Measurements from ENCODE around the gene EFNA3. TPM values are rescaled to one million over a fixed set of nuclear protein-coding genes. Genes with fewer than 3 reads are reported as not detected.

The EFNA3 gene
- polyA plus RNA-seq, 6 donors from 2014 or later: 0.54 to 2.9 (median 2.1) TPM; not detected in 1

- H3K27ac Mint-ChIP-seq: peak overlapping the region in 1 of 6 donors; percentile 72
- ATAC-seq (ENCODE audit: low read depth in 2 of 2) (no peak), DNase-seq (no peak)
- no peaks in the 10 kb centered on the region for H3K9me3 Mint-ChIP-seq
- H3K27me3 Mint-ChIP-seq: peaks cover 9 to 25% (median 23%) of the 10 kb centered on the region in 3 donors
- peaks cover 45 to 53% (median 48%) of the 10 kb centered on the region in 3 donors for H3K4me1 Mint-ChIP-seq
- H3K4me3 Mint-ChIP-seq: peak overlapping the region in 5 of 8 donors; percentile 28 to 100 (median 95)
- peaks cover 0 to 7% of the 10 kb centered on the region in 2 donors for H3K36me3 Mint-ChIP-seq
Measured at GRCh38 chr1:155133799-155134281, 55.2 kb downstream of the EFNA3 start.

GRCh38 chr1:155134322-155134721 is 55.7 kb downstream of the EFNA3 start:
- peak overlapping the region in 7 of 8 donors; percentile 95 to 100 (median 98) for H3K4me3 Mint-ChIP-seq
- H3K27me3 Mint-ChIP-seq: peaks cover 9 to 20% (median 19%) of the 10 kb centered on the region in 3 donors
- DNase-seq (no peak), ATAC-seq (ENCODE audit: low read depth in 2 of 2) (no peak)
- H3K9me3 Mint-ChIP-seq: no peaks in the 10 kb centered on the region
- H3K4me1 Mint-ChIP-seq: peaks cover 41 to 53% (median 46%) of the 10 kb centered on the region in 3 donors
- peaks cover 0 to 7% of the 10 kb centered on the region in 2 donors for H3K36me3 Mint-ChIP-seq
- H3K27ac Mint-ChIP-seq: peak overlapping the region in 2 of 6 donors; percentile 72 to 99

- DNase-seq (no peak), ATAC-seq (ENCODE audit: low read depth in 2 of 2) (no peak)
- H3K27me3 Mint-ChIP-seq: peaks cover 5 to 14% (median 12%) of the 10 kb centered on the region in 3 donors
- no peaks in the 10 kb centered on the region for H3K9me3 Mint-ChIP-seq
- peak overlapping the region; percentile 95 to 100 (median 98) for H3K4me3 Mint-ChIP-seq
- H3K4me1 Mint-ChIP-seq: peaks cover 35 to 50% (median 45%) of the 10 kb centered on the region in 3 donors
- peak overlapping the region; percentile 99 to 100 (median 100) for H3K27ac Mint-ChIP-seq
- peaks cover 0 to 7% of the 10 kb centered on the region in 2 donors for H3K36me3 Mint-ChIP-seq
Measured at GRCh38 chr1:155134880-155135414, 56.3 kb downstream of the EFNA3 start.

GRCh38 chr1:155135415-155136028 is 56.9 kb downstream of the EFNA3 start, which contains the start of gene SLC50A1:
TSS of gene SLC50A1 (plus strand) at chr1:155135852. CDS start at chr1:155135912, 60 bp downstream.
- peaks cover 4 to 8% (median 7%) of the 10 kb centered on the region in 3 donors for H3K27me3 Mint-ChIP-seq
- peak within 1 kb of the TSS; percentile 95 to 100 (median 98) for H3K4me3 Mint-ChIP-seq
- ATAC-seq (ENCODE audit: low read depth in 2 of 2) (peak; percentile 79 to 82), DNase-seq (peak; percentile 93)
- H3K9me3 Mint-ChIP-seq: no peaks in the 10 kb centered on the region
- H3K27ac Mint-ChIP-seq: peak within 1 kb of the TSS; percentile 99 to 100 (median 100)
- peaks cover 0 to 7% of the 10 kb centered on the region in 2 donors for H3K36me3 Mint-ChIP-seq
- peaks cover 40 to 55% (median 51%) of the 10 kb centered on the region in 3 donors for H3K4me1 Mint-ChIP-seq

GRCh38 chr1:155136748-155137147 is 58.1 kb downstream of the EFNA3 start:
- peak overlapping the region; percentile 95 to 100 (median 98) for H3K4me3 Mint-ChIP-seq
- no peaks in the 10 kb centered on the region for H3K27me3 Mint-ChIP-seq
- H3K36me3 Mint-ChIP-seq: peaks cover 0 to 7% of the 10 kb centered on the region in 2 donors
- ATAC-seq (ENCODE audit: low read depth in 2 of 2) (no peak), DNase-seq (no peak)
- peaks cover 40 to 57% (median 53%) of the 10 kb centered on the region in 3 donors for H3K4me1 Mint-ChIP-seq
- no peaks in the 10 kb centered on the region for H3K9me3 Mint-ChIP-seq
- peak overlapping the region; percentile 80 to 100 (median 100) for H3K27ac Mint-ChIP-seq

Other genes with a start within 250 kb of the EFNA3 start
- gene KCNN3, start 208.6 kb upstream of the EFNA3 start, polyA plus RNA-seq (ENCODE audit: low read depth in 6 of 6): under 1 TPM in 1 of 6 donors, not detected in 5; 0.03 TPM
- gene PMVK, start 142.1 kb upstream of the EFNA3 start, polyA plus RNA-seq (ENCODE audit: low read depth in 6 of 6): 10 to 100 TPM; 30.8 to 45.7 (median 33.3) TPM
- gene PBXIP1, start 122.7 kb upstream of the EFNA3 start, polyA plus RNA-seq (ENCODE audit: low read depth in 6 of 6): 10 to 100 TPM; 36.2 to 77.3 (median 69.5) TPM
- gene PYGO2, start 117.1 kb upstream of the EFNA3 start, polyA plus RNA-seq (ENCODE audit: low read depth in 6 of 6): 10 to 100 TPM in 5 of 6 donors, 1 to 10 TPM in 1; 10.0 to 45.1 (median 29.4) TPM
- gene SHC1, start 108.1 kb upstream of the EFNA3 start, polyA plus RNA-seq (ENCODE audit: low read depth in 6 of 6): 10 to 100 TPM; 23.3 to 34.0 (median 26.3) TPM
- gene CKS1B, start 104.2 kb upstream of the EFNA3 start, polyA plus RNA-seq (ENCODE audit: low read depth in 6 of 6): 100 to 1,000 TPM; 117 to 196 (median 131) TPM
- gene FLAD1, start 95.5 kb upstream of the EFNA3 start, polyA plus RNA-seq (ENCODE audit: low read depth in 6 of 6): 10 to 100 TPM; 37.0 to 57.0 (median 49.4) TPM
- gene LENEP, start 85.3 kb upstream of the EFNA3 start, polyA plus RNA-seq (ENCODE audit: low read depth in 6 of 6): not detected
- 1 to 10 TPM in 5 of 6 donors, not detected in 1; 2.2 to 5.5 (median 2.7) TPM for gene ZBTB7B, start 76.0 kb upstream of the EFNA3 start, polyA plus RNA-seq (ENCODE audit: low read depth in 6 of 6)
- not detected for gene DCST2, start 45.1 kb upstream of the EFNA3 start, polyA plus RNA-seq (ENCODE audit: low read depth in 6 of 6)
- not detected for gene DCST1, start 45.0 kb upstream of the EFNA3 start, polyA plus RNA-seq (ENCODE audit: low read depth in 6 of 6)
- gene ADAM15, start 27.5 kb upstream of the EFNA3 start, polyA plus RNA-seq (ENCODE audit: low read depth in 6 of 6): 1 to 10 TPM; 2.8 to 8.8 (median 7.0) TPM
- 1 to 10 TPM in 5 of 6 donors, not detected in 1; 2.6 to 6.0 (median 3.3) TPM for gene EFNA4, start 15.1 kb upstream of the EFNA3 start, polyA plus RNA-seq (ENCODE audit: low read depth in 6 of 6)
- gene EFNA1, start 49.0 kb downstream of the EFNA3 start, polyA plus RNA-seq (ENCODE audit: low read depth in 6 of 6): under 1 TPM in 3 of 6 donors, not detected in 3; 0.18 to 0.82 (median 0.56) TPM
- gene SLC50A1, start 57.0 kb downstream of the EFNA3 start, polyA plus RNA-seq (ENCODE audit: low read depth in 6 of 6): 100 to 1,000 TPM; 152 to 273 (median 201) TPM
- 100 to 1,000 TPM in 1 of 6 donors, 10 to 100 TPM in 5; 77.4 to 100 (median 90.5) TPM for gene DPM3, start 61.7 kb downstream of the EFNA3 start, polyA plus RNA-seq (ENCODE audit: low read depth in 6 of 6)
- 100 to 1,000 TPM; 340 to 379 (median 354) TPM for gene KRTCAP2, start 94.5 kb downstream of the EFNA3 start, polyA plus RNA-seq (ENCODE audit: low read depth in 6 of 6)
- gene TRIM46, start 95.0 kb downstream of the EFNA3 start, polyA plus RNA-seq (ENCODE audit: low read depth in 6 of 6): under 1 TPM in 2 of 6 donors, not detected in 4; 0.13 to 0.35 TPM
- gene THBS3, start 129.1 kb downstream of the EFNA3 start, polyA plus RNA-seq (ENCODE audit: low read depth in 6 of 6): 1 to 10 TPM; 1.1 to 3.9 (median 2.2) TPM
- 10 to 100 TPM; 35.5 to 49.1 (median 42.0) TPM for gene MTX1, start 129.9 kb downstream of the EFNA3 start, polyA plus RNA-seq (ENCODE audit: low read depth in 6 of 6)
- gene ENTREP3, start 176.6 kb downstream of the EFNA3 start, polyA plus RNA-seq (ENCODE audit: low read depth in 6 of 6): 1 to 10 TPM in 3 of 6 donors, under 1 TPM in 3; 0.54 to 1.7 (median 1.2) TPM
- 100 to 1,000 TPM; 100 to 142 (median 125) TPM for gene SCAMP3, start 183.5 kb downstream of the EFNA3 start, polyA plus RNA-seq (ENCODE audit: low read depth in 6 of 6)
- gene CLK2, start 194.7 kb downstream of the EFNA3 start, polyA plus RNA-seq (ENCODE audit: low read depth in 6 of 6): 10 to 100 TPM; 11.6 to 28.2 (median 18.1) TPM
- gene HCN3, start 198.6 kb downstream of the EFNA3 start, polyA plus RNA-seq (ENCODE audit: low read depth in 6 of 6): under 1 TPM in 2 of 6 donors, not detected in 4; 0.08 to 0.33 TPM
- not detected for gene PKLR, start 222.6 kb downstream of the EFNA3 start, polyA plus RNA-seq (ENCODE audit: low read depth in 6 of 6)
- 100 to 1,000 TPM in 5 of 6 donors, 10 to 100 TPM in 1; 99.4 to 187 (median 117) TPM for gene FDPS, start 230.0 kb downstream of the EFNA3 start, polyA plus RNA-seq (ENCODE audit: low read depth in 6 of 6)
- 1 to 10 TPM in 5 of 6 donors, not detected in 1; 3.4 to 6.5 (median 5.0) TPM for gene RUSC1, start 242.1 kb downstream of the EFNA3 start, polyA plus RNA-seq (ENCODE audit: low read depth in 6 of 6)